ENCODE data around the gene PSMA2.

PSMA2 gene

GRCh38 chr7:42931834-42932651 is at the start of gene PSMA2, which contains the start of gene MRPL32:
TSS of gene PSMA2 (minus strand) at chr7:42932174. CDS start at chr7:42932158, 16 bp downstream.
TSS of gene MRPL32 (plus strand) at chr7:42932376. CDS start at chr7:42932387, 11 bp downstream.
- DNase-seq (ENCODE audit: low read depth): peak; percentile 86

- no peak for DNase-seq (ENCODE audit: low read depth)
These were observed 49.6 kb upstream of the PSMA2 start for GRCh38 chr7:42981601-42982000.

- DNase-seq (ENCODE audit: low read depth): no peak
These were observed 48.5 kb upstream of the PSMA2 start for GRCh38 chr7:42980514-42980913.

- no peak for DNase-seq (ENCODE audit: low read depth)
These were observed 48.1 kb upstream of the PSMA2 start for GRCh38 chr7:42980084-42980483.

- no peak for DNase-seq (ENCODE audit: low read depth)
These were observed 46.5 kb upstream of the PSMA2 start for GRCh38 chr7:42978496-42978895.

- no peak for DNase-seq (ENCODE audit: low read depth)
These were observed 44.4 kb upstream of the PSMA2 start for GRCh38 chr7:42976371-42976770.

- no peak for DNase-seq (ENCODE audit: low read depth)
These were observed 40.9 kb upstream of the PSMA2 start for GRCh38 chr7:42972699-42973500.

- no peak for DNase-seq (ENCODE audit: low read depth)
These were observed 35.4 kb upstream of the PSMA2 start for GRCh38 chr7:42967391-42967790.

GRCh38 chr7:42964849-42965805 is 33.2 kb upstream of the PSMA2 start:
- DNase-seq (ENCODE audit: low read depth): no peak

- DNase-seq (ENCODE audit: low read depth): no peak
These were observed 32.3 kb upstream of the PSMA2 start for GRCh38 chr7:42964293-42964692.

- DNase-seq (ENCODE audit: low read depth): no peak
These were observed 29.2 kb upstream of the PSMA2 start for GRCh38 chr7:42961170-42961569.

- no peak for DNase-seq (ENCODE audit: low read depth)
These were observed 28.8 kb upstream of the PSMA2 start for GRCh38 chr7:42960762-42961161.

- no peak for DNase-seq (ENCODE audit: low read depth)
These were observed 27.6 kb upstream of the PSMA2 start for GRCh38 chr7:42959549-42959948.

GRCh38 chr7:42956062-42956461 is 24.1 kb upstream of the PSMA2 start:
- DNase-seq (ENCODE audit: low read depth): no peak

GRCh38 chr7:42953994-42954393 is 22.0 kb upstream of the PSMA2 start:
- DNase-seq (ENCODE audit: low read depth): no peak

- no peak for DNase-seq (ENCODE audit: low read depth)
These were observed 20.4 kb upstream of the PSMA2 start for GRCh38 chr7:42952328-42952727.

- no peak for DNase-seq (ENCODE audit: low read depth)
These were observed 18.4 kb upstream of the PSMA2 start for GRCh38 chr7:42950417-42950816.

GRCh38 chr7:42947521-42947920 is 15.5 kb upstream of the PSMA2 start:
- no peak for DNase-seq (ENCODE audit: low read depth)

- no peak for DNase-seq (ENCODE audit: low read depth)
These were observed 14.6 kb upstream of the PSMA2 start for GRCh38 chr7:42946627-42946950.

GRCh38 chr7:42945821-42946626 is 14.1 kb upstream of the PSMA2 start:
- DNase-seq (ENCODE audit: low read depth): no peak
